Peyer's patch (tissue), 4 donors: ENCODE data around the gene IL9. TPM values are rescaled to one million over a fixed set of nuclear protein-coding genes. Genes with fewer than 3 reads are reported as not detected.

Experiments
- DNase-seq, 3 donors: peaks; one replicate each; pipeline ENCODE4 v3.0.0-alpha.2; 2017 to 2019
- H3K27ac ChIP-seq, 4 donors: fragments of 200-600 bp; sonication (generic); one replicate each; pipeline ENCODE4 v1.5.1; 2016 to 2019
- H3K27me3 ChIP-seq, 2 donors: fragments of 200-600 bp; sonication (generic); one replicate each; pipeline ENCODE4 v1.5.1; 2019
- H3K36me3 ChIP-seq, 3 donors: fragments of 200-600 bp; sonication (generic); one replicate each; pipeline ENCODE4 v1.5.1; 2016 to 2019
- H3K4me1 ChIP-seq, 4 donors: fragments of 200-600 bp; sonication (generic); one replicate each; pipeline ENCODE4 v1.5.1; 2016 to 2019
- H3K4me3 ChIP-seq, 4 donors: fragments of 200-600 bp; sonication (generic); 1 replicate in 3 of 4; 2 replicates in 1 of 4; pipeline ENCODE4 v1.5.1; 2016 to 2019; ENCODE audit warnings: mild to moderate bottlenecking in 1 of 4
- H3K9me3 ChIP-seq, 4 donors: fragments of 200-600 bp; sonication (generic); one replicate each; pipeline ENCODE4 v1.5.1; 2016 to 2019; ENCODE audit warnings: mild to moderate bottlenecking in 1 of 4
- POLR2A ChIP-seq, 2 donors: fragments of 450-650 bp; IDR thresholded peaks; one replicate each; pipeline ENCODE4 v1.5.1; 2017; ENCODE audit warnings: antibody characterized with exemption in 2 of 2, mild to moderate bottlenecking in 2 of 2, moderate library complexity in 2 of 2
- total RNA-seq, 4 donors: library from RNA; depleted of rRNA; stranded (reverse); fragments of >200 nt; gene quantifications; one replicate each; pipeline ENCODE4 v1.1.0, GENCODE V29; 2016
- TF ChIP-seq, protein P1 (sequence below), 6 experiments: fragments of 450-650 bp in 4 of 6; fragments of 200-600 bp in 2 of 6; sonication (generic) in 1 of 6; IDR thresholded peaks; one replicate each; pipeline ENCODE4 v1.5.1; 2017 to 2019; ENCODE audit warnings: antibody characterized with exemption in 6 of 6, mild to moderate bottlenecking in 3 of 6, moderate library complexity in 1 of 6

IL9 gene
- total RNA-seq, 4 donors from 2014 or later = not detected

GRCh38 chr5:135846311-135846710 is 49.3 kb downstream of the IL9 start:
- H3K27me3 ChIP-seq = no peaks in the 10 kb centered on the region
- TF ChIP-seq, protein P1, sequence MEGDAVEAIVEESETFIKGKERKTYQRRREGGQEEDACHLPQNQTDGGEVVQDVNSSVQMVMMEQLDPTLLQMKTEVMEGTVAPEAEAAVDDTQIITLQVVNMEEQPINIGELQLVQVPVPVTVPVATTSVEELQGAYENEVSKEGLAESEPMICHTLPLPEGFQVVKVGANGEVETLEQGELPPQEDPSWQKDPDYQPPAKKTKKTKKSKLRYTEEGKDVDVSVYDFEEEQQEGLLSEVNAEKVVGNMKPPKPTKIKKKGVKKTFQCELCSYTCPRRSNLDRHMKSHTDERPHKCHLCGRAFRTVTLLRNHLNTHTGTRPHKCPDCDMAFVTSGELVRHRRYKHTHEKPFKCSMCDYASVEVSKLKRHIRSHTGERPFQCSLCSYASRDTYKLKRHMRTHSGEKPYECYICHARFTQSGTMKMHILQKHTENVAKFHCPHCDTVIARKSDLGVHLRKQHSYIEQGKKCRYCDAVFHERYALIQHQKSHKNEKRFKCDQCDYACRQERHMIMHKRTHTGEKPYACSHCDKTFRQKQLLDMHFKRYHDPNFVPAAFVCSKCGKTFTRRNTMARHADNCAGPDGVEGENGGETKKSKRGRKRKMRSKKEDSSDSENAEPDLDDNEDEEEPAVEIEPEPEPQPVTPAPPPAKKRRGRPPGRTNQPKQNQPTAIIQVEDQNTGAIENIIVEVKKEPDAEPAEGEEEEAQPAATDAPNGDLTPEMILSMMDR (IDR thresholded peaks at IDR 0.05) = no peak
- no peaks in the 10 kb centered on the region for H3K36me3 ChIP-seq
- no peaks in the 10 kb centered on the region for H3K9me3 ChIP-seq
- no peak overlapping the region for H3K27ac ChIP-seq
- no peak for DNase-seq
- H3K4me1 ChIP-seq = no peaks in the 10 kb centered on the region
- no peak overlapping the region for H3K4me3 ChIP-seq

DNA sequence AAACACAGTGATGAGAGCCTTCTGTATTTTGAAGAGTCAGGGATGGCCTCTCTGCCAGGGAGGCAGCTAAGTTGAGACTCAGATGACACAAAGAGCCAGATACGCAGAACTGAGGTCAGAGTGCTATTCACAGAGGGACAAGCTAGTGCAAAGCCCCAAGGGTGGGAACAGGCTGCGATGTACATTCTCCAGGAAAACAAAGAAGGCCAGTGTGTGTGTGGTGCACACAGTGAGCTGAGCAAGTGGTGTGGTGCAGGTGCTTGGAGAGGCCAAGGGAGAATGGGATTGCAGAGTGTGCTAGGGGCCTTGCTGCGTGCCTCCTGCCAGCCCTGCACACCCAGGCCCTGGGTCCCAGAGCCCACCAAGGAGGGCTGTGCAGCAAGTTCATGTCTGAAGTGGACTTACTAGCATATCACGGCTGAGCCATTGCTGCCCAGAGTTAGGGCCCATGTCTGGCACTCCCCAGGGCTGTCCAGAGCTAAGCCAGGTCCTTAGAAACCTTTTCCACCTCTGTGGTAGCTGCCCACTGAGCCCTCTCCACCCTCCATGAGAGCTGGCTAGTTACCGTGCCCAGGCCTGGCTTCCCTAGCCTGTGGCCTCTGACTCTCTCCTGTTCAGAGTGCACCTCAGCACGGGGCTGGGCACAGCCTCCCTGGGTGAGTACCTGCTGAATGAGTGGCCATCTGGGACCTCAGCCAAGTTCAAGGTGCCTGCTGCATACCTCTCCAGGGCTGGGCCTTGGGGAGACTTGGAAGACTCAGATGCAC is 51.9 kb downstream of the IL9 start:
- Histone ChIP-seq H3K4me1 (no peaks in the 10 kb centered on the region), H3K27ac (peak overlapping the region in 3 of 4 donors; percentile 46 to 77 (median 76)), H3K9me3 (no peaks in the 10 kb centered on the region), H3K4me3 (no peak overlapping the region), H3K36me3 (no peaks in the 10 kb centered on the region), H3K27me3 (no peaks in the 10 kb centered on the region)
- peak in 2 of 3 donors; percentile 86 to 91 for DNase-seq
- TF ChIP-seq, protein P1 (IDR thresholded peaks at IDR 0.05) = no peak
- TF ChIP-seq POLR2A (IDR thresholded peaks at IDR 0.05) = peak in 1 of 2 donors; percentile 34

- no peaks in the 10 kb centered on the region for H3K4me1 ChIP-seq
- H3K27ac ChIP-seq = no peak overlapping the region
- no peak for TF ChIP-seq POLR2A (IDR thresholded peaks at IDR 0.05)
- H3K4me3 ChIP-seq = no peak overlapping the region
- H3K36me3 ChIP-seq = no peaks in the 10 kb centered on the region
- H3K27me3 ChIP-seq = no peaks in the 10 kb centered on the region
- peak in 1 of 3 donors; percentile 15 for DNase-seq
- no peaks in the 10 kb centered on the region for H3K9me3 ChIP-seq
Observed at GRCh38 chr5:135842737-135843136, 52.9 kb downstream of the IL9 start.

Other genes with a start within 250 kb of the IL9 start
- 10 to 100 TPM in 2 of 4 donors, 1 to 10 TPM in 2; 8.3 to 11.6 (median 10.3) TPM for gene SLC25A48, start 61.2 kb downstream of the IL9 start, total RNA-seq
- not detected for gene LECT2, start 59.1 kb upstream of the IL9 start, total RNA-seq
- 10 to 100 TPM; 17.5 to 56.9 (median 26.3) TPM for gene TGFBI, start 133.1 kb upstream of the IL9 start, total RNA-seq
- gene SMAD5, start 237.0 kb upstream of the IL9 start, total RNA-seq = 10 to 100 TPM; 20.0 to 31.4 (median 23.7) TPM